GM21390 (cell line): ENCODE results near the gene MEGF8.

Experiments used
- ATAC-seq: cut with Tn5 transposase; IDR thresholded peaks from one replicate; pipeline ENCODE4 v1.9.1; 2021; ENCODE audit not compliant: unreplicated experiment

The MEGF8 gene

GRCh38 chr19:42353341-42354015 is 28.0 kb downstream of the MEGF8 start:
- ATAC-seq: no peak

DNA sequence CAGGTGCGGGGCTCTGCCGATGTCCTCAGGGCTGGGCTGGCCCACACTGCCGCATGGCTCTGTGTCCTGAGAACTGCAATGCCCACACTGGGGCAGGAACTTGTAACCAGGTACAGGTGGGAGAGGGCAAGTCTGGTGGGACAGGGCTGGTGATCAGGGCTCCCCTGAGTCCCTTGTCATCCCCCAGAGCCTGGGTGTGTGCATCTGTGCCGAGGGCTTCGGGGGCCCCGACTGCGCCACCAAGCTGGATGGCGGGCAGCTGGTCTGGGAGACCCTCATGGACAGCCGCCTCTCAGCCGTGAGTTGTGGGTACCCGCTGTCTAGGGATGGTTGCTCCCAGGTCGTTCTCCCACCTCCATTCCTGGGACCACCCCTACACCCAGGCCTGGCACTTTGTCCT is 30.5 kb downstream of the MEGF8 start:
- no peak for ATAC-seq

GRCh38 chr19:42356686-42357085 is 31.3 kb downstream of the MEGF8 start:
- no peak for ATAC-seq

DNA sequence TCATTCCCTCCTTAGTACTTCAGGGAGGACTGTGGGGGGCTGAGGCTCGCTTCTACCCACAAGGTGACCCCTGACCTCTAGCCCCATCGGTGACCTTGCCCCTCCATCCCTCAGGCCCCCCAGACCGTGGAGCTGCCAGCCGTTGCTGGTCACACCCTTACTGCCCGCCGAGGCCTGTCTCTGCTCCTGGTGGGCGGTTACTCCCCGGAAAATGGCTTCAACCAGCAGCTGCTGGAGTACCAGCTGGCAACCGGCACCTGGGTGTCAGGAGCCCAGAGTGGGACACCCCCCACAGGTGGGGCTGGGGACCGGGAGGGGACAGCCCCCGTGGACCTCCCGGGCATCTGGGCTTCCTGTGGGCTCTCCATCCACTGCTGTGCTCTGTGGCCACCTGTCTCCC is 31.9 kb downstream of the MEGF8 start:
- no peak for ATAC-seq

DNA sequence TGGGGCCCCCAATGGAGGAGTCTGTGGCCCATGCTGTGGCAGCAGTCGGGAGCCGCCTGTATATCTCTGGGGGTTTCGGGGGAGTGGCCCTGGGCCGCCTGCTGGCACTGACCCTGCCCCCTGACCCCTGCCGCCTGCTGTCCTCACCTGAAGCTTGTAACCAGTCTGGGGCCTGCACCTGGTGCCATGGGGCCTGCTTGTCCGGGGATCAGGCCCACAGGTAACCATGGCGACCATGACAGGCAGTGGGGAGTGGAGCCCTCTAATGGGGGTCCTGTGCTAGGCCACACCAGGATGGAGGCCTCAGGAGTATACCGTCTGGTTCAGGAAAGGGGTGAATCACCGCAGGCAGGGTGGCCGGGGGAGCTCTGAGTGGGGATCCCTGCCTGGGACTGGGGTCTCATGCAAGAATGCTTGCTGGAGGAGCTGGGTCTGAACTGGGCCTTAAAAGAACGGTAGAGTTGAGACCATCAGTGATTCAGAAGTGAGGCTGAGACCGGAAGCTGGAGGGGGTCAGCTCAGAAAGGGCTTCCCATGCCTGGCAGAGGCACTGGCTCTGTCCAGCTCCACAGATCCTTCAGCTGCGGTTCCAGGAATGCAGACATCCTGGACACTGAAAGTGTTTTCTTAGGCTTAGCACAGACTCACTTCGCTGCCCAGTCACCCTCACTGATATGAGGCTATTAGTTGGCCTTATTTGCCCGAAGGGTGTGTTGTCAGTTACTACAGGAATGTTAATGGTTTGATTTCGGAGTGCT is 35.5 kb downstream of the MEGF8 start:
- no peak for ATAC-seq

DNA sequence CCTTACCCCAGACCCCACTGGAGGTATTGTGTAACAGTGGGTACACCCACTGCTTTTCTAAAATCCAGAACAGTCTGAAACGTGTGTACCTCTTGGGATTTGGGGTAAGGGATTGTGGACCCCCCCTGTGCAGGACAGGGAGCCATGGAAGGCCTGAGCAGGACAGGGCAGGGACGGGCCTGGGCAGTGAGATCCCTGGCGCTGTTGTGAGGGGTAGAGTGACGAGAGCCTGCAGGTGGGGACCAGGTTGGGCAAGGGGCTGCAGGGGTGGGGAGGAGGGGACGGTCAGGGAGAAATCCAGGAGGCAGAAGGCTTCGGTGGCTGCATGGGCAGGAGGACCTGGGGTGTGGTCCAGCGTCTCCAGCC is 36.1 kb downstream of the MEGF8 start:
- ATAC-seq: no peak

DNA sequence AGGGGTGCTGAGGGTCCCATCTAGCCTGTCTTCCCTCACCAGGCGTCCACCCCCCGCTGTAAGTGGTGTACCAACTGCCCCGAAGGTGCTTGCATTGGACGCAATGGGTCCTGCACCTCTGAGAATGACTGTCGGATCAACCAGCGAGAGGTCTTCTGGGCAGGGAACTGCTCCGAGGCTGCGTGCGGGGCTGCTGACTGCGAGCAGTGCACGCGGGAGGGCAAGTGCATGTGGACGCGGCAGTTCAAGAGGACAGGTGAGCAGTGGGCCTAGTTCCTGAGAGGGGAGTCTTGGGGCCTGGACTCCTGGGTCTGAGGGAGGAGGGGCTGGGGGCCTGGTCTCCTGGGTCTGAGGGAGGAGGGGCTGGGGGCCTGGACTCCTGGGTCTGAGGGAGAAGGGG is 36.9 kb downstream of the MEGF8 start:
- no peak for ATAC-seq

DNA sequence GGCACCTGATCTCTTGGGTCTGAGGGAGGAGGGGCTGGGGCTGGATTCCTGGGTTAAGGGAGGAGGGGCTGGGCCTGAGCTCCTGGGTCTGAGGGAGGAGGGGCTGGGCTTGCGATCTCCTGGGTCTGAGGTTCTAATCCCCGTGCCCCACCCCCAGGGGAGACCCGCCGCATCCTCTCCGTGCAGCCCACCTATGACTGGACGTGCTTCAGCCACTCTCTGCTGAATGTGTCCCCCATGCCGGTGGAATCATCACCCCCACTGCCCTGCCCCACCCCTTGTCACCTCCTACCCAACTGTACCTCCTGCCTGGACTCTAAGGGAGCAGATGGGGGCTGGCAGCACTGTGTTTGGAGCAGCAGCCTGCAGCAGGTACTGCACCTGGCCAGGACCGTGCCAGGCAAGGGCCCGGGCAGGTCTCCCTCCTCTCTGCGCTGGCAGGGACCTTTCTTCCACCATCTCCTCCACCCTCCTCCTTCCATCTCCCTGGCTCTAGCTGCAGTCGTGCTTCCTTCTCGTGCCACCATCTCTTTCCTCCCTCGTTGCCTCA is 37.5 kb downstream of the MEGF8 start:
- ATAC-seq: no peak

GRCh38 chr19:42363614-42364346 is 38.3 kb downstream of the MEGF8 start:
- ATAC-seq: no peak

GRCh38 chr19:42366673-42367072 is 41.2 kb downstream of the MEGF8 start:
- ATAC-seq: no peak

GRCh38 chr19:42367929-42368328 is 42.5 kb downstream of the MEGF8 start:
- no peak for ATAC-seq

GRCh38 chr19:42368360-42368759 is 42.9 kb downstream of the MEGF8 start:
- ATAC-seq: no peak

GRCh38 chr19:42368765-42369164 is 43.3 kb downstream of the MEGF8 start:
- ATAC-seq: no peak

DNA sequence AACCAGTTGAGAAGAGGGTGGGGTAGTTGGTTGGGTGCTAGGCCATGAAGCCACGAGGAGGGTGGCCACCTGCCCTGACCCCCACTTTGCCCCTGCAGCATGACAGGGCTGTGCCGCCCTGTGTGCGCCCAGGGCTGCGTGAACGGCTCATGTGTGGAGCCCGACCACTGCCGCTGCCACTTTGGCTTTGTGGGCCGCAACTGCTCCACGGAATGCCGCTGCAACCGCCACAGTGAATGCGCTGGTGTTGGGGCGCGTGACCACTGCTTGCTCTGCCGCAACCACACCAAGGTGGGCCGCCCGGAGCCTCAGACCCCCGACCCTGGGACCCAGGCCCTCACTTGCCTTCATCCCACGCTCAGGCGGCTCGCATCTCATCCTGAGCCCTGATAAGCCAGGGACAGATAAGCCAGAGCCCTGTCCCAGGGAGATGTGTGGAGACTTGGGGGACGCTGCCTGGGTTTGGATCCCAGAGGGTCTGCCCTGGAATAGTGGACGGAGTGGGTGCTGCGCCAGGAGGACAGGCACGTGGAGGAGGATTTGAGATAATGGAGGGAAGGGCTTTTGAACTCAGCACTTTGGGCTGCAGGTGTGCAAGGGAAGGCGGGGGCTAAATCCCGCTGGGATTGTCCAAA is 44.1 kb downstream of the MEGF8 start:
- ATAC-seq: no peak

GRCh38 chr19:42370068-42370520 is 44.7 kb downstream of the MEGF8 start:
- no peak for ATAC-seq

GRCh38 chr19:42370626-42371175 is 45.3 kb downstream of the MEGF8 start:
- ATAC-seq: no peak

DNA sequence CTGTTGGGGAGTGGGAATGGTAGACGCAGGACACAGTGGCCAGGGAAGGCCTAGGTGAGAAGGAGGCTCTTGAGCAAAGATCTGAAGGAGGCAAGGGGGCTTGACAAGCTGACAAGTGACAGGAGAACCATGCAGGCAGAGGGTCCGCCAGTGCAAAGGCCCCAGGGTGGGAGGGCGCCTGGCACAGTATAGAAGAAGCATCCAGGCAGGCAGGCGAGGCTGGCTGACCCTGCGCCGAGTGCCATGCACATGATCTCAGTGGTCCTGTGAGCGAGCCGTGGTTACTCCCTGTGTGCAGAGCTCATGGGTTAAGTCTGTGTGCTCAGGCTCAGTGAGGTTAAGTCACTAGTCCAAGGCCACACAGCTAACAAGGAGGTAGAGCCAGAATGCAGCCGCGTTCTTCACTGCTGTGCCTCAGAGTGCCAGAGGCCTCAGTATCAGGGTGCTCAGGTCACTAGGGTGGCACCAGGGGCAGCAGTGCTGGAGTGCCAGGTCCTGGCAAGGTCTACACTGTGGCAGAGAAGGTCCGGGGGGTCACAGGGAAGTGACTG is 49.5 kb downstream of the MEGF8 start:
- ATAC-seq: no peak

- no peak for ATAC-seq
Measured at GRCh38 chr19:42375415-42376176, 50.2 kb downstream of the MEGF8 start.

DNA sequence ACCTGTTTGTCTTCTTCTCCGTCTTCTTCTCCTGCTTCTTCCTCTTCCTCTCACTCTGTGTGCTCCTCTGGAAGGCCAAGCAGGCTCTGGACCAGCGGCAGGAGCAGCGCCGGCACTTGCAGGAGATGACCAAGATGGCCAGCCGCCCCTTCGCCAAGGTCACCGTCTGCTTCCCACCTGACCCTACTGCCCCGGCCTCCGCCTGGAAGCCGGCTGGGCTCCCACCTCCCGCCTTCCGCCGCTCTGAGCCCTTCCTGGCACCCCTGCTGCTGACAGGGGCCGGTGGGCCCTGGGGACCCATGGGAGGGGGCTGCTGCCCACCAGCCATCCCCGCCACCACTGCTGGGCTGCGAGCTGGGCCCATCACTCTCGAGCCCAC is 50.7 kb downstream of the MEGF8 start:
- no peak for ATAC-seq
